GM10248 (cell line): Measurements from ENCODE around the gene ZNF629.
A peak's percentile ranks its signal among the peaks of the same experiment; 100 is the strongest.

Source experiments
- CTCF ChIA-PET: fragments of 300-600 bp; sonication (Branson Sonifier 250); formaldehyde crosslinking; extraction: SDS; loops from one replicate; lab custom pipeline; 2021; ENCODE audit warnings: antibody characterized with exemption; lab: Yijun Ruan, JAX
- POLR2A ChIA-PET: fragments of 350-650 bp; sonication (Branson Sonifier 250); formaldehyde crosslinking; extraction: SDS; loops from one replicate; lab custom pipeline; 2020; ENCODE audit warnings: antibody characterized with exemption; lab: Yijun Ruan, JAX
- DNase-seq: peaks from one replicate; pipeline ENCODE4 v3.0.0; 2012; ENCODE audit errors: extremely low spot score
- CTCF ChIP-seq: IDR thresholded peaks from 2 replicates; pipeline ENCODE4 v1.5.1; 2012; ENCODE audit warnings: mild to moderate bottlenecking, low read depth; ENCODE audit errors: extremely low read depth, missing control alignments, control extremely low read depth

The ZNF629 gene

DNA sequence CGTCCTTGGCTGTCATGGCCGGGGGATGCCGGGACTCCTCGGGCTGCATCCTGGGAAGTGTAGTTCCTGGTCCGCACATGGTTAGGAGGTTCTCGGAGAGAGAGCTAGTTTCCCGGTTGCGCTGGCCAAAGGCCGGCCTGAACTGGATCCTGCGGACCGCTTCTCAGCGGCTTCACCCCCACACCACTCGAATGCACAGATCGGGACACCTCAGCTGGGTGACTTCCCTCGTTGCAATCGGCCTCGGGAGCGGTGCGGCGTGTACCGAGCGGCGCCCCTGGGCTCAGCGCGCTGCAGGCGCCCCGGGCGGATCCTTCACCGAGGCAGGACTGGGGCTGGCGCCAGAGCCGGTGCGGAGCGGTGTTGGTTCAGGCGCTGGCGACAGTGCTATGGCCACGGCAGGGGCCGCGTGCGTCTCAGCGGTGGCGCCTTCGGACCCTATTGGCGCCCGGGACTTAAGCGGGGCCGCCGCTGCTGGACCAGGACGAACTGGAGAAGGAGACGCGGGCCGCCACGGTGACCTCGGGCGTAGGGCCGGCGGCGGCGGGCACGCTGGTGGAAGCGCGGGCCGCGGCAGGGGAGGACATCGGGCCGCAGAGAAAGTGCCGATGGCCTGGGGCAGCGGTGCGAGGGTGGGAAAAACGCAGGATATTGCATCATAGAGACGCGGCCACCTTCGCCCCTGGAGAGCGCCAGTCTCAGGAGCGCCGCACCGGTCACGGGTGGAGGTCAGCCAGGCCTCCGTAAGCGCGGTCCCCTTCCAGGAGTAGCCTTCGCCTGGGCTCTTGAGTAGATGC, 11.4 kb downstream of the ZNF629 start:
- DNase-seq: peak; percentile 87
- TF ChIP-seq CTCF: no peak
- CTCF ChIA-PET: interaction anchor here (1.6 to 1.7 kb wide), 2 partner anchors 11 to 21 kb away, joined by 5 to 6 read pairs; no protein-coding TSS in a partner anchor
- POLR2A ChIA-PET: interaction anchor here (1.0 kb wide), 1 partner anchor 28 kb away, joined by 3 read pairs; the partner anchor contains the start of gene PHKG2

DNA sequence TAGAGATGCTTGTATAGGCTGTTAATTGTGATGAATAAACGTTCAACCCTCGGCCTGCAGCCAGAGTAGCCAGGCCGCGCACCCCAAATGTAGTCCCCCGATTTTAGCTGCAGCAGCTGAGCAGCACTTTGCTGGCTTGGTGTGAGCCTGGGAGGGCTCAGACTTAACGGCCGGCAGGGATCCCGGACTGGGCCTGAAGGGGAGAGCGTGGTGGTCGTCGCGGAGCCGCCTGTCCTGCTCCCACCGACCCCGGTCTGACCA, 11.9 kb downstream of the ZNF629 start:
- ChIA-PET POLR2A (interaction anchor here (1.0 kb wide), 1 partner anchor 27 kb away, joined by 3 read pairs; the partner anchor contains the start of gene PHKG2), CTCF (interaction anchor here (1.6 to 1.7 kb wide), 2 partner anchors 11 to 21 kb away, joined by 5 to 6 read pairs; no protein-coding TSS in a partner anchor)
- no peak for TF ChIP-seq CTCF
- no peak for DNase-seq

DNA sequence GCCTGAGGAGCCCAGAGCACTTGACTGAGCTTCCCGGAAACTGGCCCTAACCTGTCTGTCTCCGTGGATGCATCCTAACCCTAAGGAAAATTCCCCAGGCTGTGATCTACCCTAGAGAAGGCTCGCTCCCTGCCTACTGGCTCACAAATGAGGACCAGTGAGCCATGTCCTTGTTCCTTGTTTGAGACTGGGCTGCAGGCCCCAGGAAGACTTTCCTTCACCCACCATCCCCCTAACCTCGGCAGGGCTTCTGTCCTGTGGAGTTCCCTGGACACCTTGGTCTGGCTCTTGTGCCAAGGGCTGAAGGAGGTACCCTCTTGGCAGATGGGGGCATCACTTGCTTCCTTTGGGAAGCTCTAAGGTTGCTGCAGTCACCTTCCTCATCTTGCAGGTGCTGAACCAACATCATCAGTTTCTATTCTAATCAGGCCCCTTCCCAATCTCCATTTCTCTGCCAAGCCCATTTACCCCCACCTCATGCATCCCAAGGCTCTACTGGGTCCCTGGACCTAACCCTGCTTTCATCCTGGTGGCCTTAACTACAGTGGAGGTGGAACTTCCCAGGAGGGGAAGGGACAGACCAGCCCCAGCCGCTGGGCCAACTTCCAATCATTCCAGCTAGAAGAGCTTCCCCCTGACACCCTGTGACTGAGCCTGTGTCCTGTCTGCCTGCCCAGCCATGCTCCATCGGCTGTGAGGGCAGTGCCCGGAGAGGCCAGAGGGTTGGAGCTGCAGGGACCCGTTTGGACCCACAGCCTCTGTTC, 12.5 kb downstream of the ZNF629 start:
- DNase-seq: no peak
- POLR2A ChIA-PET: interaction anchor here (1.0 kb wide), 1 partner anchor 27 kb away, joined by 3 read pairs; the partner anchor contains the start of gene PHKG2
- CTCF ChIA-PET: interaction anchor here (1.0 to 1.7 kb wide), 4 partner anchors 10 to 143 kb away, joined by 3 to 6 read pairs (median 4); no protein-coding TSS in a partner anchor
- no peak for TF ChIP-seq CTCF

GRCh38 chr16:30773826-30774225, 13.2 kb downstream of the ZNF629 start:
- CTCF ChIA-PET: interaction anchor here (1.0 to 1.6 kb wide), 3 partner anchors 18 to 144 kb away, joined by 3 to 5 read pairs (median 3); no protein-coding TSS in a partner anchor
- POLR2A ChIA-PET: no interaction called here
- DNase-seq: no peak
- no peak for TF ChIP-seq CTCF

- no peak for TF ChIP-seq CTCF
- ChIA-PET POLR2A (no interaction called here), CTCF (interaction anchor here (0.8 to 4.7 kb wide), 4 partner anchors 22 to 78 kb away, joined by 3 to 16 read pairs (median 3); no protein-coding TSS in a partner anchor)
- DNase-seq: no peak
Measured at GRCh38 chr16:30771726-30772125, 15.3 kb downstream of the ZNF629 start.
